CD14-positive monocyte (primary cell): ENCODE measurements around the gene CHRNE. TPM values are rescaled to one million over a fixed set of nuclear protein-coding genes. Genes with fewer than 3 reads are reported as not detected.

Source experiments
- DNase-seq, 3 donors: peaks; one replicate each; pipeline ENCODE4 v3.0.0-alpha.2; 2011 to 2022
- H2AFZ ChIP-seq: 2 replicates; pipeline ENCODE4 v1.6.0; 2012; ENCODE audit warnings: mild to moderate bottlenecking, low read depth, low read length, inconsistent platforms; ENCODE audit not compliant: insufficient read depth, poor library complexity, severe bottlenecking
- H3K27ac ChIP-seq, 2 donors: 1 replicate in 1 of 2; 2 replicates in 1 of 2; pipeline ENCODE4 v1.5.1; 2012 to 2013; ENCODE audit warnings: low read length in 2 of 2, control low read depth in 1 of 2, inconsistent platforms in 1 of 2, low read depth in 1 of 2, mild to moderate bottlenecking in 1 of 2
- H3K27me3 ChIP-seq, 2 donors: one replicate each; pipeline versions ENCODE4 v1.6.0 to v1.6.1; 2011 to 2013; ENCODE audit warnings: low read length in 2 of 2; ENCODE audit not compliant: control insufficient read depth in 2 of 2, insufficient read depth in 2 of 2
- H3K36me3 ChIP-seq, 2 donors: replicated peaks in 1 of 2; 1 replicate in 1 of 2; 2 replicates in 1 of 2; pipeline versions ENCODE4 v1.5.1 to v1.6.1; 2012 to 2013; ENCODE audit warnings: low read length in 2 of 2, control low read depth in 1 of 2, inconsistent platforms in 1 of 2, mild to moderate bottlenecking in 1 of 2; ENCODE audit not compliant: insufficient read depth in 2 of 2, control insufficient read depth in 1 of 2
- H3K4me1 ChIP-seq, 2 donors: 1 replicate in 1 of 2; 2 replicates in 1 of 2; pipeline versions ENCODE4 v1.5.1 to v1.6.1; 2012 to 2013; ENCODE audit warnings: low read length in 2 of 2, control low read depth in 1 of 2, inconsistent platforms in 1 of 2, mild to moderate bottlenecking in 1 of 2, moderate library complexity in 1 of 2; ENCODE audit not compliant: insufficient read depth in 2 of 2, control insufficient read depth in 1 of 2
- H3K4me2 ChIP-seq: replicated peaks from 2 replicates; pipeline ENCODE3; 2012; ENCODE audit warnings: low read length, moderate library complexity, mild to moderate bottlenecking; ENCODE audit not compliant: poor library complexity, severe bottlenecking; ENCODE audit errors: extremely low read depth
- H3K4me3 ChIP-seq, 3 experiments: fragments of 200-600 bp in 1 of 3; sonication (generic) in 1 of 3; replicated peaks in 1 of 3; 1 replicate in 2 of 3; 2 replicates in 1 of 3; pipeline ENCODE4 v1.5.1; 2011 to 2013; ENCODE audit warnings: low read length in 3 of 3, mild to moderate bottlenecking in 3 of 3, control low read depth in 2 of 3, low read depth in 2 of 3, inconsistent platforms in 1 of 3, moderate library complexity in 1 of 3
- H3K79me2 ChIP-seq: 2 replicates; pipeline ENCODE4 v1.6.0; 2012; ENCODE audit warnings: mild to moderate bottlenecking, control low read depth, inconsistent platforms, low read length, moderate library complexity; ENCODE audit not compliant: insufficient read depth
- H3K9ac ChIP-seq: 2 replicates; pipeline ENCODE4 v1.6.0; 2017; ENCODE audit warnings: low read length, mild to moderate bottlenecking; ENCODE audit not compliant: insufficient read depth, poor library complexity, severe bottlenecking
- H3K9me3 ChIP-seq, 2 donors: replicated peaks in 1 of 2; 1 replicate in 1 of 2; 2 replicates in 1 of 2; pipeline versions ENCODE4 v1.5.1 to v1.6.1; 2012 to 2013; ENCODE audit warnings: low read length in 2 of 2, control low read depth in 1 of 2; ENCODE audit not compliant: control insufficient read depth in 1 of 2, insufficient read depth in 1 of 2
- H4K20me1 ChIP-seq: 2 replicates; pipeline ENCODE4 v1.6.0; 2012; ENCODE audit warnings: mild to moderate bottlenecking, low read length, control low read depth, moderate library complexity; ENCODE audit not compliant: insufficient read depth
- H3K27ac Mint-ChIP-seq, 7 donors: one replicate each; pipeline ENCODE4 v1.8.0; 2020; ENCODE audit warnings: mild to moderate bottlenecking in 7 of 7, mixed read lengths in 7 of 7, moderate library complexity in 6 of 7, inconsistent platforms in 2 of 7
- H3K27me3 Mint-ChIP-seq, 3 donors: one replicate each; pipeline ENCODE4 v1.8.0; 2021 to 2022; ENCODE audit warnings: low read depth in 3 of 3, mild to moderate bottlenecking in 3 of 3, mixed read lengths in 3 of 3, moderate library complexity in 3 of 3, inconsistent platforms in 1 of 3
- H3K36me3 Mint-ChIP-seq, 2 donors: one replicate each; pipeline ENCODE4 v1.8.0; 2020; ENCODE audit warnings: mixed read lengths in 2 of 2, inconsistent platforms in 1 of 2, mild to moderate bottlenecking in 1 of 2
- H3K4me1 Mint-ChIP-seq: one replicate; pipeline ENCODE4 v1.8.0; 2020; ENCODE audit warnings: mild to moderate bottlenecking, mixed read lengths
- H3K4me3 Mint-ChIP-seq, 2 donors: one replicate each; pipeline ENCODE4 v1.8.0; 2020; ENCODE audit warnings: mild to moderate bottlenecking in 2 of 2, mixed read lengths in 2 of 2, moderate library complexity in 1 of 2
- H3K9me3 Mint-ChIP-seq, 7 donors: one replicate each; pipeline ENCODE4 v1.8.0; 2020 to 2022; ENCODE audit warnings: mixed read lengths in 7 of 7, mild to moderate bottlenecking in 6 of 7, moderate library complexity in 6 of 7, inconsistent platforms in 2 of 7
- WGBS: methylation state at CpG from one replicate; pipeline ENCODE4 v1.1.5; 2013; ENCODE audit warnings: missing lambda C conversion rate; ENCODE audit not compliant: insufficient coverage; 5-methylcytosine and 5-hydroxymethylcytosine counted together
- intact Hi-C, 2 donors: fragments of 100-400 bp; cut with micrococcal nuclease; formaldehyde crosslinking; loops; one replicate each; pipeline versions ENCODE4 v1.15.0 to v1.15.1; 2023
- polyA plus RNA-seq, 3 donors: library from polyadenylated mRNA; depleted of rRNA in 1 of 3; unstranded in 2 of 3; stranded (reverse) in 1 of 3; fragments of 300-500 nt in 2 of 3; fragments of >200 nt in 1 of 3; fragmentation: Illumina TruSeq in 2 of 3; gene quantifications; 1 replicate in 2 of 3; 2 replicates in 1 of 3; pipeline ENCODE4 v1.2.3, GENCODE V29; 2012 to 2021
- TF ChIP-seq, protein P1 (sequence below): fragments of 200-600 bp; IDR thresholded peaks from one replicate; pipeline ENCODE4 v1.8.0; 2022; ENCODE audit warnings: antibody characterized with exemption, mild to moderate bottlenecking

CHRNE gene
- polyA plus RNA-seq, 3 donors: 0.54 to 12.6 (median 2.1) TPM

DNA sequence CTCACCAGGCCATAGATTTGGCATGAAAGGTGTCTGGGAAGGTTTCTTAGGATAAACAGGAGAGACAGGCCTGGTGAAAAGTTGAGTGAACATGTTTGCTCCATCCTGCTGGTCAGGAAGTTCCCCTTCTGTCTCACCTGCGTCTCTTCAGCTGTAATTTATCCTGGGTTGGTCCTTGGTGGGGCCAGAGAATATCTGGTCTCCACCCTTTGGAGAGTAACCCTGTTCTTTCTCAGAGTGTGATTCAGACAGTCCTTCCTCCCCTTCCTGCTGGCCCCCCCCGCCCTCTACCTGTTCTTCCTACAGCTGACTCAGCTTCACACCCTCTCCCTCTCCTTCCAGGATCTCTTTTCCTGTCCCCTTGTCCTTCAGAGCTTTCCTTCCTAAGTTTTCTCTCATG is 52.7 kb downstream of the CHRNE start:
- Mint-ChIP-seq H3K27me3 (peaks cover 0 to 6% (median 5%) of the 10 kb centered on the region in 3 donors), H3K9me3 (no peaks in the 10 kb centered on the region), H3K27ac (peak overlapping the region in 4 of 7 donors; percentile 39 to 87 (median 76)), H3K36me3 (peaks cover 53 to 57% of the 10 kb centered on the region in 2 donors), H3K4me1 (peaks cover 63% of the 10 kb centered on the region), H3K4me3 (no peak overlapping the region)
- Histone ChIP-seq H3K4me1 (peaks cover 45 to 48% of the 10 kb centered on the region in 2 donors), H3K79me2 (peaks cover 57% of the 10 kb centered on the region), H3K9ac (no peak overlapping the region), H3K27ac (no peak overlapping the region), H3K4me2 (no peak overlapping the region), H3K27me3 (no peaks in the 10 kb centered on the region), H3K36me3 (peaks cover 7 to 11% of the 10 kb centered on the region in 2 donors), H2AFZ (no peak overlapping the region), H3K4me3 (no peak overlapping the region), H4K20me1 (no peaks in the 10 kb centered on the region), H3K9me3 (no peaks in the 10 kb centered on the region)
- TF ChIP-seq, protein P1, sequence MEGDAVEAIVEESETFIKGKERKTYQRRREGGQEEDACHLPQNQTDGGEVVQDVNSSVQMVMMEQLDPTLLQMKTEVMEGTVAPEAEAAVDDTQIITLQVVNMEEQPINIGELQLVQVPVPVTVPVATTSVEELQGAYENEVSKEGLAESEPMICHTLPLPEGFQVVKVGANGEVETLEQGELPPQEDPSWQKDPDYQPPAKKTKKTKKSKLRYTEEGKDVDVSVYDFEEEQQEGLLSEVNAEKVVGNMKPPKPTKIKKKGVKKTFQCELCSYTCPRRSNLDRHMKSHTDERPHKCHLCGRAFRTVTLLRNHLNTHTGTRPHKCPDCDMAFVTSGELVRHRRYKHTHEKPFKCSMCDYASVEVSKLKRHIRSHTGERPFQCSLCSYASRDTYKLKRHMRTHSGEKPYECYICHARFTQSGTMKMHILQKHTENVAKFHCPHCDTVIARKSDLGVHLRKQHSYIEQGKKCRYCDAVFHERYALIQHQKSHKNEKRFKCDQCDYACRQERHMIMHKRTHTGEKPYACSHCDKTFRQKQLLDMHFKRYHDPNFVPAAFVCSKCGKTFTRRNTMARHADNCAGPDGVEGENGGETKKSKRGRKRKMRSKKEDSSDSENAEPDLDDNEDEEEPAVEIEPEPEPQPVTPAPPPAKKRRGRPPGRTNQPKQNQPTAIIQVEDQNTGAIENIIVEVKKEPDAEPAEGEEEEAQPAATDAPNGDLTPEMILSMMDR: no peak
- intact Hi-C loops: no loop called here
- DNase-seq: no peak
- 80% methylated on average over 1 of the region's 2 CpGs for WGBS

DNA sequence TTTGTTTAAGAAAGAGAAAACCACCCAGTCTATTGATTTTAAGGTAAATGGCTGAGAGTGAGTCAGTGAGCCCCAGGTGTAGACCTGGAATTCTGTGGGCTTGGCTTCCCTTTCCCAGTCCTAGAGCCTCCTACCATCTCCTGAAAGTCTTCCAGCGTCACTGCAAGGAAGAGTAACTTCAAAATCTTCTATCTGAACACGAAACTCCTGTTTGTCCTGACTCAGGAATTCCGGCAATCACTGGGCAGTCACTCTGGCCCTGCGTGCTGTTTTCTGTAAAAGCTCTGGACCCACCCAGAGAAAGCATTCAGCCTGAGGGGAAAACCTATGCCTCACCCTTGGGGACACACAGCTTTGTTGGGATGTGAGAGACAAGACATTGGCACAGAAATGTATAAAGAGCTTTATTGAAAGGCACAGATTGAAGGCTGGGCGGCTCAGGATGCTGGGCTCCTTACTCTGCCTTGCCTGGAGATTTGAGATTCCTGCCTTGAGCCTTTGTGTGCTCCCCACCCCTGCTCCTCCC is 53.8 kb downstream of the CHRNE start:
- Mint-ChIP-seq H3K27me3 (peaks cover 0 to 6% (median 5%) of the 10 kb centered on the region in 3 donors), H3K36me3 (peaks cover 49 to 57% of the 10 kb centered on the region in 2 donors), H3K27ac (peak overlapping the region in 1 of 7 donors; percentile 58), H3K4me3 (no peak overlapping the region), H3K4me1 (peaks cover 75% of the 10 kb centered on the region), H3K9me3 (no peaks in the 10 kb centered on the region)
- intact Hi-C loops: loop anchor here (5.0 to 10.0 kb wide), 2 partner anchors 33 to 54 kb away; partner anchors contain the start of gene PSMB6 (in 1 of the 2)
- no peak overlapping the region for H3K27ac ChIP-seq
- WGBS: 95% methylated on average over 4 of the region's 5 CpGs
- no peaks in the 10 kb centered on the region for H4K20me1 ChIP-seq
- H3K9me3 ChIP-seq: no peaks in the 10 kb centered on the region
- no peaks in the 10 kb centered on the region for H3K27me3 ChIP-seq
- TF ChIP-seq, protein P1: no peak
- H3K4me3 ChIP-seq: no peak overlapping the region
- no peak overlapping the region for H3K4me2 ChIP-seq
- peaks cover 57 to 60% of the 10 kb centered on the region in 2 donors for H3K4me1 ChIP-seq
- peaks cover 58% of the 10 kb centered on the region for H3K79me2 ChIP-seq
- H2AFZ ChIP-seq: no peak overlapping the region
- H3K9ac ChIP-seq: no peak overlapping the region
- DNase-seq: no peak
- peaks cover 2 to 4% of the 10 kb centered on the region in 2 donors for H3K36me3 ChIP-seq

Other genes starting within 250 kb of the CHRNE start
- gene PELP1, start 199.0 kb downstream of the CHRNE start, polyA plus RNA-seq: 10 to 100 TPM in 1 of 3 donors, 1 to 10 TPM in 2; 1.3 to 11.2 (median 2.6) TPM
- gene ARRB2, start 192.5 kb downstream of the CHRNE start, polyA plus RNA-seq: 100 to 1,000 TPM; 134 to 760 (median 150) TPM
- gene MED11, start 171.7 kb downstream of the CHRNE start, polyA plus RNA-seq: 10 to 100 TPM; 22.1 to 35.7 (median 25.5) TPM
- gene ZMYND15, start 163.3 kb downstream of the CHRNE start, polyA plus RNA-seq: 10 to 100 TPM in 1 of 3 donors, 1 to 10 TPM in 1, under 1 TPM in 1; 0.97 to 13.6 (median 1.2) TPM
- gene CXCL16, start 163.2 kb downstream of the CHRNE start, polyA plus RNA-seq: 100 to 1,000 TPM in 2 of 3 donors, 10 to 100 TPM in 1; 68.1 to 204 (median 103) TPM
- not detected for gene TM4SF5, start 131.2 kb downstream of the CHRNE start, polyA plus RNA-seq
- gene VMO1, start 116.7 kb downstream of the CHRNE start, polyA plus RNA-seq: 1 to 10 TPM in 1 of 3 donors, under 1 TPM in 2; 0.54 to 2.1 (median 0.79) TPM
- gene GLTPD2, start 114.1 kb downstream of the CHRNE start, polyA plus RNA-seq: 1 to 10 TPM in 2 of 3 donors, under 1 TPM in 1; 0.27 to 2.1 (median 1.5) TPM
- gene PSMB6, start 106.9 kb downstream of the CHRNE start, polyA plus RNA-seq: 100 to 1,000 TPM; 134 to 364 (median 361) TPM
- gene PLD2, start 95.9 kb downstream of the CHRNE start, polyA plus RNA-seq: 100 to 1,000 TPM in 1 of 3 donors, 1 to 10 TPM in 2; 3.5 to 122 (median 4.0) TPM
- gene MINK1, start 69.8 kb downstream of the CHRNE start, polyA plus RNA-seq: 100 to 1,000 TPM in 1 of 3 donors, 1 to 10 TPM in 2; 3.2 to 159 (median 7.2) TPM
- 1 to 10 TPM; 1.9 to 5.1 (median 4.2) TPM for gene C17orf107, start 3.6 kb downstream of the CHRNE start, polyA plus RNA-seq
- gene GP1BA, start 29.2 kb upstream of the CHRNE start, polyA plus RNA-seq: under 1 TPM in 2 of 3 donors, not detected in 1; 0.24 to 0.29 TPM
- 100 to 1,000 TPM in 2 of 3 donors, 10 to 100 TPM in 1; 65.2 to 138 (median 111) TPM for gene SLC25A11, start 36.9 kb upstream of the CHRNE start, polyA plus RNA-seq
- gene RNF167, start 37.2 kb upstream of the CHRNE start, polyA plus RNA-seq: 100 to 1,000 TPM in 1 of 3 donors, 10 to 100 TPM in 2; 17.2 to 105 (median 20.6) TPM
- 1,000 to 10,000 TPM in 2 of 3 donors, 100 to 1,000 TPM in 1; 842 to 1,613 (median 1,582) TPM for gene PFN1, start 45.4 kb upstream of the CHRNE start, polyA plus RNA-seq
- gene ENO3, start 48.0 kb upstream of the CHRNE start, polyA plus RNA-seq: 10 to 100 TPM in 1 of 3 donors, under 1 TPM in 2; 0.36 to 14.2 (median 0.60) TPM
- gene SPAG7, start 64.7 kb upstream of the CHRNE start, polyA plus RNA-seq: 10 to 100 TPM; 75.6 to 96.7 (median 85.1) TPM
- 10 to 100 TPM in 1 of 3 donors, 1 to 10 TPM in 2; 7.1 to 88.9 (median 7.6) TPM for gene CAMTA2, start 84.6 kb upstream of the CHRNE start, polyA plus RNA-seq
- under 1 TPM; 0.38 to 0.52 (median 0.44) TPM for gene INCA1, start 94.4 kb upstream of the CHRNE start, polyA plus RNA-seq
- gene KIF1C, start 94.9 kb upstream of the CHRNE start, polyA plus RNA-seq: 10 to 100 TPM in 1 of 3 donors, 1 to 10 TPM in 2; 3.6 to 12.0 (median 3.9) TPM
- gene SLC52A1, start 132.3 kb upstream of the CHRNE start, polyA plus RNA-seq: not detected
- gene ZFP3, start 175.4 kb upstream of the CHRNE start, polyA plus RNA-seq: 1 to 10 TPM in 1 of 3 donors, under 1 TPM in 2; 0.39 to 1.9 (median 0.75) TPM
- 1 to 10 TPM; 2.2 to 3.1 (median 3.0) TPM for gene ZNF232, start 208.8 kb upstream of the CHRNE start, polyA plus RNA-seq
- under 1 TPM; 0.02 to 0.08 (median 0.02) TPM for gene USP6, start 212.9 kb upstream of the CHRNE start, polyA plus RNA-seq